ENCODE data around the gene VCX3A. TPM values are rescaled to one million over a fixed set of nuclear protein-coding genes. Genes with fewer than 3 reads are reported as not detected.

Gene VCX3A
- total and polyA plus RNA-seq, 10 of the 15 experiments (the other 5 are each of a cell fraction or from before 2014, with no cell fraction given): 0.28 TPM; not detected in 9

DNA sequence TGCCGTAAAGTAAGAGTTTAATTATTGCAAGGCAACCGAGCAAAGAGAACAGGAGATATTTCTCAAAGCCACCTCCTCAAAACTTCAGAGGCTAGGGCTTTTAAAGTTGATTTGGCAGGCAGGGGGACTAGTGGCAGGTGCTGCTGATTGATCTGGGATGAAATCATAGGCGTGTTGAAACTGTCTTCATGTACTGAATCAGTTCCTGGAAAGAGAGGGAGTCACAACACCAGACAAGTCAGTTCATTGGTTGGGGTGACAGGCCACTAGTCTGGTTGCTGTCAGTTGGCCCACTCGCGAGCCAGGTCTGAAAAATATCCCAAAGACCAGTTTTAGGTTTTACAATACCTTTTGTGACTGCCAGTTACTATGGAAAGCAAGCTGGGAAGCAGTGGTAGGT, 10.8 kb upstream of the VCX3A start:
- no peak for DNase-seq (ENCODE audit: low read depth, low spot score)
- POLR2A ChIA-PET: no interaction called here
- no peaks in the 10 kb centered on the region for H3K79me2 ChIP-seq (ENCODE audit: control insufficient read depth, insufficient read depth, low read length)
- H3K27me3 ChIP-seq (replicated peaks in 1 of 2; ENCODE audit: control insufficient read depth in 2 of 2, insufficient read depth in 2 of 2, low read length in 1 of 2): no peaks in the 10 kb centered on the region
- intact Hi-C loops (cut with micrococcal nuclease; ENCODE audit: unreplicated experiment): no loop called here
- H2AFZ ChIP-seq (ENCODE audit: control insufficient read depth, low read depth, low read length): no peak overlapping the region
- H4K20me1 ChIP-seq (ENCODE audit: control insufficient read depth, insufficient read depth): no peaks in the 10 kb centered on the region
- ATAC-seq: no peak
- no peak overlapping the region for H3K9ac ChIP-seq (ENCODE audit: control insufficient read depth, insufficient read depth, low read length)
- no peaks in the 10 kb centered on the region for H3K4me1 ChIP-seq (ENCODE audit: control insufficient read depth, insufficient read depth, low read length)
- no peaks in the 10 kb centered on the region for H3K36me3 ChIP-seq (ENCODE audit: control insufficient read depth in 2 of 2, insufficient read depth in 2 of 2, low read length in 1 of 2)
- CTCF ChIA-PET: no interaction called here
- no peaks in the 10 kb centered on the region; the same call in 2 of the 3 replicates for H3K9me3 ChIP-seq (replicated peaks; ENCODE audit: control insufficient read depth, insufficient read depth, low read length)
- SMC1A ChIA-PET (ENCODE audit: uncharacterized antibody, unreplicated experiment): no interaction called here
- no peak overlapping the region for H3K4me2 ChIP-seq (ENCODE audit: control insufficient read depth, insufficient read depth)
- in situ Hi-C loops (cut with MboI): no loop called here
- RAD21 ChIA-PET (ENCODE audit: unreplicated experiment): no interaction called here
- WGBS (ENCODE audit: insufficient coverage, insufficient replicate concordance, low lambda C conversion rate, missing lambda C conversion rate): 25% methylated on average over 5 of the region's 5 CpGs
- H3K27ac ChIP-seq (ENCODE audit: control insufficient read depth, insufficient read depth): no peak overlapping the region
- no TSS peak for BruUV-seq (replicated peaks)
- TF ChIP-seq PAX8 (IDR thresholded peaks at IDR 0.05) (no peak), GABPA (IDR thresholded peaks at IDR 0.05; ENCODE audit: low read depth) (no peak), RAD21 (IDR thresholded peaks at IDR 0.05; ENCODE audit: insufficient read depth, low read depth, low read length) (no peak), POLR2AphosphoS2 (IDR thresholded peaks at IDR 0.05; ENCODE audit: low read depth, low read length) (no peak), MYB (IDR thresholded peaks at IDR 0.05; ENCODE audit: borderline replicate concordance, low read depth, low read length) (no peak)
- TF ChIP-seq, protein P1, sequence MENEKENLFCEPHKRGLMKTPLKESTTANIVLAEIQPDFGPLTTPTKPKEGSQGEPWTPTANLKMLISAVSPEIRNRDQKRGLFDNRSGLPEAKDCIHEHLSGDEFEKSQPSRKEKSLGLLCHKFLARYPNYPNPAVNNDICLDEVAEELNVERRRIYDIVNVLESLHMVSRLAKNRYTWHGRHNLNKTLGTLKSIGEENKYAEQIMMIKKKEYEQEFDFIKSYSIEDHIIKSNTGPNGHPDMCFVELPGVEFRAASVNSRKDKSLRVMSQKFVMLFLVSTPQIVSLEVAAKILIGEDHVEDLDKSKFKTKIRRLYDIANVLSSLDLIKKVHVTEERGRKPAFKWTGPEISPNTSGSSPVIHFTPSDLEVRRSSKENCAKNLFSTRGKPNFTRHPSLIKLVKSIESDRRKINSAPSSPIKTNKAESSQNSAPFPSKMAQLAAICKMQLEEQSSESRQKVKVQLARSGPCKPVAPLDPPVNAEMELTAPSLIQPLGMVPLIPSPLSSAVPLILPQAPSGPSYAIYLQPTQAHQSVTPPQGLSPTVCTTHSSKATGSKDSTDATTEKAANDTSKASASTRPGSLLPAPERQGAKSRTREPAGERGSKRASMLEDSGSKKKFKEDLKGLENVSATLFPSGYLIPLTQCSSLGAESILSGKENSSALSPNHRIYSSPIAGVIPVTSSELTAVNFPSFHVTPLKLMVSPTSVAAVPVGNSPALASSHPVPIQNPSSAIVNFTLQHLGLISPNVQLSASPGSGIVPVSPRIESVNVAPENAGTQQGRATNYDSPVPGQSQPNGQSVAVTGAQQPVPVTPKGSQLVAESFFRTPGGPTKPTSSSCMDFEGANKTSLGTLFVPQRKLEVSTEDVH (IDR thresholded peaks at IDR 0.05; ENCODE audit: low read depth, partially characterized antibody): no peak
- H3K4me3 ChIP-seq: no peak overlapping the region
- FAIRE-seq: no peak

All from GM12878 (cell line).